K562 (cell line): ENCODE measurements around the gene ZBTB2. TPM values are rescaled to one million over a fixed set of nuclear protein-coding genes. Genes with fewer than 3 reads are reported as not detected.
A peak's percentile ranks its signal among the peaks of the same experiment; 100 is the strongest.

Source experiments
- CBFA2T2 ChIP-seq: fragments of 450-650 bp; conservative IDR thresholded peaks from 2 replicates; pipeline ENCODE4 v1.6.1; 2017; ENCODE audit warnings: mild to moderate bottlenecking
- ELF2 ChIP-seq: fragments of 250-450 bp; sonication (Bioruptor Pico); IDR thresholded peaks from 2 replicates; pipeline ENCODE4 v1.5.0; 2021; ENCODE audit warnings: mild to moderate bottlenecking
- FOXK2 ChIP-seq, 2 experiments: fragments of 450-650 bp; IDR thresholded peaks in 1 of 2; conservative IDR thresholded peaks in 1 of 2; 2 replicates each; pipeline ENCODE4 v1.6.1; 2016; ENCODE audit warnings: low read depth in 2 of 2, mild to moderate bottlenecking in 1 of 2
- HDAC3 ChIP-seq: fragments of 450-650 bp; IDR thresholded peaks from 2 replicates; pipeline ENCODE4 v1.6.1; 2018; ENCODE audit warnings: borderline replicate concordance, mild to moderate bottlenecking, moderate library complexity; ENCODE audit not compliant: partially characterized antibody
- KLF6 ChIP-seq: fragments of 250-450 bp; sonication (Bioruptor Pico); IDR thresholded peaks from 2 replicates; pipeline ENCODE4 v1.4.0; 2020; ENCODE audit warnings: mild to moderate bottlenecking, moderate library complexity, borderline replicate concordance
- NCOR1 ChIP-seq: fragments of 450-650 bp; IDR thresholded peaks from 2 replicates; pipeline ENCODE4 v1.6.1; 2016; ENCODE audit warnings: mild to moderate bottlenecking, moderate library complexity
- PML ChIP-seq: IDR thresholded peaks from 2 replicates; pipeline ENCODE4 v1.6.1; 2012; ENCODE audit warnings: low read length, inconsistent platforms
- RNF2 ChIP-seq: sonication (generic); IDR thresholded peaks from 2 replicates; pipeline ENCODE4 v1.6.1; 2016
- STAT5A ChIP-seq: IDR thresholded peaks from 2 replicates; pipeline ENCODE4 v1.6.1; 2012; ENCODE audit warnings: low read length, inconsistent platforms, borderline replicate concordance
- TEAD2 ChIP-seq: fragments of 450-650 bp; IDR thresholded peaks from 2 replicates; pipeline ENCODE4 v1.6.1; 2016; ENCODE audit warnings: missing genetic modification characterization, control low read depth, missing compliant biosample characterization
- TSC22D4 ChIP-seq: fragments of 450-650 bp; IDR thresholded peaks from 2 replicates; pipeline ENCODE4 v1.6.1; 2016; ENCODE audit warnings: missing genetic modification characterization, missing biosample characterization, control low read depth
- YY1 ChIP-seq, 3 experiments: IDR thresholded peaks; 2 replicates each; pipeline ENCODE4 v1.6.1; 2011; ENCODE audit warnings: low read length in 2 of 3, mild to moderate bottlenecking in 2 of 3, moderate library complexity in 2 of 3, borderline replicate concordance in 1 of 3, control low read depth in 1 of 3, low read depth in 1 of 3; ENCODE audit not compliant: insufficient read depth in 3 of 3, insufficient replicate concordance in 2 of 3, control insufficient read depth in 1 of 3, insufficient read length in 1 of 3; ENCODE audit errors: extremely low read depth in 1 of 3
- ZNF217 ChIP-seq: sonication (generic); formaldehyde crosslinking; IDR thresholded peaks from 2 replicates; pipeline ENCODE4 v1.8.0; 2022; ENCODE audit warnings: mild to moderate bottlenecking, missing genetic modification reagents
- ZNF354B ChIP-seq: fragments of 250-450 bp; sonication (Bioruptor Pico); IDR thresholded peaks from 2 replicates; pipeline ENCODE4 v1.4.0; 2020
- polyA plus RNA-seq, 8 experiments: library from polyadenylated mRNA; depleted of rRNA in 4 of 8; stranded (reverse) in 5 of 8; unstranded in 3 of 8; fragments of >200 nt; fragmentation: Nextera tagmentation in 2 of 8; fragmentation: Illumina TruSeq in 1 of 8; extraction: Ambion mirVana in 2 of 8; extraction: Trizol in 1 of 8; gene quantifications; 2 replicates each; pipeline versions ENCODE4 v1.2.1 to v1.2.3, GENCODE V29; 2011 to 2014; ENCODE audit warnings: inconsistent platforms in 1 of 8, missing spikeins in 1 of 8
- total RNA-seq, 7 experiments: library from RNA; depleted of rRNA in 6 of 7; stranded (reverse); fragments of >200 nt in 6 of 7; fragmentation: Illumina TruSeq in 2 of 7; extraction: Trizol in 2 of 7; gene quantifications; 2 replicates each; pipeline versions ENCODE4 v1.2.1 to v1.2.3, GENCODE V29; 2011 to 2021; ENCODE audit warnings: low replicate concordance in 1 of 7
- TF ChIP-seq, protein P1 (sequence below): fragments of 200-800 bp; sonication (Bioruptor generic); IDR thresholded peaks from 2 replicates; pipeline ENCODE4 v1.6.1; 2017; ENCODE audit warnings: missing genetic modification characterization, missing compliant biosample characterization
- TF ChIP-seq, protein P2 (sequence below): sonication (generic); formaldehyde crosslinking; IDR thresholded peaks from 2 replicates; pipeline ENCODE4 v1.8.1; 2023; ENCODE audit warnings: mild to moderate bottlenecking, missing genetic modification reagents
- TF ChIP-seq, protein P3 (sequence below): fragments of 450-650 bp; formaldehyde crosslinking; IDR thresholded peaks from 2 replicates; pipeline ENCODE4 v1.4.0; 2022; ENCODE audit warnings: missing genetic modification characterization
- TF ChIP-seq, protein P4 (sequence below): fragments of 450-650 bp; formaldehyde crosslinking; conservative IDR thresholded peaks from 2 replicates; pipeline ENCODE4 v1.4.0; 2022; ENCODE audit warnings: mild to moderate bottlenecking, missing genetic modification characterization
- TF ChIP-seq, protein P5 (sequence below): fragments of 450-650 bp; formaldehyde crosslinking; IDR thresholded peaks from 2 replicates; pipeline ENCODE4 v1.4.0; 2020; ENCODE audit warnings: mild to moderate bottlenecking, moderate library complexity

ZBTB2 gene
- total and polyA plus RNA-seq, 9 of the 15 experiments (the other 6 are each of a cell fraction or from before 2014, with no cell fraction given): 5.1 to 26.2 (median 16.4) TPM

DNA sequence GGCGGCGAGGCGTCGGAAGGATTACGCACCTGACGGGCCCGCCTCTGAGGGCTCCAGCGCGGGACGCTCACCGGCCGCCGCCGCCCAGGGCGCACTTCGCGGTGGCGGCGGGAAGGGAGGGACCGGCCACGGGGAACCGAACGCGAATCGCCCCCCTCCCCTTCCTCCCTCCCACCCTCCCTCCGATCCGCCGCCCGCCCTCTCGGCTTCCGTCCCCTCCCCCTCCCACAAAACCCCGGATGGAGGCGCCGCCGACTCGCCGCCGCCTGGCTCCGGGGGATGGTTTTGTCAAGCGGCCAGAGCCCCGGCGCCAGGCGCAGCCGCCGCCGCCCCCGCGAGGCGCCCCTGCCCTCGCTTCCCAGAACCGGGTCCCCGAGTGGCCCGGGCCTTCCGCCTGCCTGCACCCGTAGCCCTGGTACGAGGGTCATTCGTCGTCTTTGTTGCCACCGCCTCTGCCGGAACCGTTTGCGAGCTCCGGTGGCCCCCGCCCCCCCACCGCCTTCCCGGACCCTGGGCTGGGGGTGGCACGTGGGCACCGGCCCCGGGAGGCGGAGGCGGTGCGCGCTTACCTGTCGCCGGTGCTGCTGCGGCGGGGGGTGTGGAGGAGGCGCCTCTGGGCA is 398 bp downstream of the ZBTB2 start (continued):
- TF ChIP-seq, protein P1, sequence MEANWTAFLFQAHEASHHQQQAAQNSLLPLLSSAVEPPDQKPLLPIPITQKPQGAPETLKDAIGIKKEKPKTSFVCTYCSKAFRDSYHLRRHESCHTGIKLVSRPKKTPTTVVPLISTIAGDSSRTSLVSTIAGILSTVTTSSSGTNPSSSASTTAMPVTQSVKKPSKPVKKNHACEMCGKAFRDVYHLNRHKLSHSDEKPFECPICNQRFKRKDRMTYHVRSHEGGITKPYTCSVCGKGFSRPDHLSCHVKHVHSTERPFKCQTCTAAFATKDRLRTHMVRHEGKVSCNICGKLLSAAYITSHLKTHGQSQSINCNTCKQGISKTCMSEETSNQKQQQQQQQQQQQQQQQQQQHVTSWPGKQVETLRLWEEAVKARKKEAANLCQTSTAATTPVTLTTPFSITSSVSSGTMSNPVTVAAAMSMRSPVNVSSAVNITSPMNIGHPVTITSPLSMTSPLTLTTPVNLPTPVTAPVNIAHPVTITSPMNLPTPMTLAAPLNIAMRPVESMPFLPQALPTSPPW (CRISPR knock-in tag): no peak; the same call in 1 of the 2 replicates
- TF ChIP-seq YY1 (IDR thresholded peaks at IDR 0.05; ENCODE audit: borderline replicate concordance in 1 of 3, control insufficient read depth in 1 of 3, extremely low read depth in 1 of 3, insufficient read depth in 3 of 3, insufficient read length in 1 of 3, insufficient replicate concordance in 2 of 3, low read depth in 1 of 3, low read length in 2 of 3) (peak in 1 of 3 experiments; percentile 30), ZNF217 (no peak), CBFA2T2 (no peak), TSC22D4 (tag) (no peak), TEAD2 (tag) (no peak), ZNF354B (no peak), HDAC3 (no peak), RNF2 (0 out of 2 replicates have a peak, but pooled peaks have one; percentile 2), KLF6 (CRISPR knock-in tag) (no peak), STAT5A (peak; percentile 9; the same call in 1 of the 2 replicates), NCOR1 (no peak), ELF2 (CRISPR knock-in tag) (no peak), PML (no peak), FOXK2 (conservative IDR thresholded peaks at IDR 0.05 in 1 of 2, IDR thresholded peaks at IDR 0.05 in 1 of 2; ENCODE audit: low read depth in 2 of 2) (no peak)
- TF ChIP-seq, protein P2, sequence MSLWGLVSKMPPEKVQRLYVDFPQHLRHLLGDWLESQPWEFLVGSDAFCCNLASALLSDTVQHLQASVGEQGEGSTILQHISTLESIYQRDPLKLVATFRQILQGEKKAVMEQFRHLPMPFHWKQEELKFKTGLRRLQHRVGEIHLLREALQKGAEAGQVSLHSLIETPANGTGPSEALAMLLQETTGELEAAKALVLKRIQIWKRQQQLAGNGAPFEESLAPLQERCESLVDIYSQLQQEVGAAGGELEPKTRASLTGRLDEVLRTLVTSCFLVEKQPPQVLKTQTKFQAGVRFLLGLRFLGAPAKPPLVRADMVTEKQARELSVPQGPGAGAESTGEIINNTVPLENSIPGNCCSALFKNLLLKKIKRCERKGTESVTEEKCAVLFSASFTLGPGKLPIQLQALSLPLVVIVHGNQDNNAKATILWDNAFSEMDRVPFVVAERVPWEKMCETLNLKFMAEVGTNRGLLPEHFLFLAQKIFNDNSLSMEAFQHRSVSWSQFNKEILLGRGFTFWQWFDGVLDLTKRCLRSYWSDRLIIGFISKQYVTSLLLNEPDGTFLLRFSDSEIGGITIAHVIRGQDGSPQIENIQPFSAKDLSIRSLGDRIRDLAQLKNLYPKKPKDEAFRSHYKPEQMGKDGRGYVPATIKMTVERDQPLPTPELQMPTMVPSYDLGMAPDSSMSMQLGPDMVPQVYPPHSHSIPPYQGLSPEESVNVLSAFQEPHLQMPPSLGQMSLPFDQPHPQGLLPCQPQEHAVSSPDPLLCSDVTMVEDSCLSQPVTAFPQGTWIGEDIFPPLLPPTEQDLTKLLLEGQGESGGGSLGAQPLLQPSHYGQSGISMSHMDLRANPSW (CRISPR knock-in tag): no peak
- TF ChIP-seq, protein P3, sequence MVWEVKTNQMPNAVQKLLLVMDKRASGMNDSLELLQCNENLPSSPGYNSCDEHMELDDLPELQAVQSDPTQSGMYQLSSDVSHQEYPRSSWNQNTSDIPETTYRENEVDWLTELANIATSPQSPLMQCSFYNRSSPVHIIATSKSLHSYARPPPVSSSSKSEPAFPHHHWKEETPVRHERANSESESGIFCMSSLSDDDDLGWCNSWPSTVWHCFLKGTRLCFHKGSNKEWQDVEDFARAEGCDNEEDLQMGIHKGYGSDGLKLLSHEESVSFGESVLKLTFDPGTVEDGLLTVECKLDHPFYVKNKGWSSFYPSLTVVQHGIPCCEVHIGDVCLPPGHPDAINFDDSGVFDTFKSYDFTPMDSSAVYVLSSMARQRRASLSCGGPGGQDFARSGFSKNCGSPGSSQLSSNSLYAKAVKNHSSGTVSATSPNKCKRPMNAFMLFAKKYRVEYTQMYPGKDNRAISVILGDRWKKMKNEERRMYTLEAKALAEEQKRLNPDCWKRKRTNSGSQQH: no peak
- TF ChIP-seq, protein P4, sequence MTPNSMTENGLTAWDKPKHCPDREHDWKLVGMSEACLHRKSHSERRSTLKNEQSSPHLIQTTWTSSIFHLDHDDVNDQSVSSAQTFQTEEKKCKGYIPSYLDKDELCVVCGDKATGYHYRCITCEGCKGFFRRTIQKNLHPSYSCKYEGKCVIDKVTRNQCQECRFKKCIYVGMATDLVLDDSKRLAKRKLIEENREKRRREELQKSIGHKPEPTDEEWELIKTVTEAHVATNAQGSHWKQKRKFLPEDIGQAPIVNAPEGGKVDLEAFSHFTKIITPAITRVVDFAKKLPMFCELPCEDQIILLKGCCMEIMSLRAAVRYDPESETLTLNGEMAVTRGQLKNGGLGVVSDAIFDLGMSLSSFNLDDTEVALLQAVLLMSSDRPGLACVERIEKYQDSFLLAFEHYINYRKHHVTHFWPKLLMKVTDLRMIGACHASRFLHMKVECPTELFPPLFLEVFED (CRISPR knock-in tag): no peak
- TF ChIP-seq, protein P5, sequence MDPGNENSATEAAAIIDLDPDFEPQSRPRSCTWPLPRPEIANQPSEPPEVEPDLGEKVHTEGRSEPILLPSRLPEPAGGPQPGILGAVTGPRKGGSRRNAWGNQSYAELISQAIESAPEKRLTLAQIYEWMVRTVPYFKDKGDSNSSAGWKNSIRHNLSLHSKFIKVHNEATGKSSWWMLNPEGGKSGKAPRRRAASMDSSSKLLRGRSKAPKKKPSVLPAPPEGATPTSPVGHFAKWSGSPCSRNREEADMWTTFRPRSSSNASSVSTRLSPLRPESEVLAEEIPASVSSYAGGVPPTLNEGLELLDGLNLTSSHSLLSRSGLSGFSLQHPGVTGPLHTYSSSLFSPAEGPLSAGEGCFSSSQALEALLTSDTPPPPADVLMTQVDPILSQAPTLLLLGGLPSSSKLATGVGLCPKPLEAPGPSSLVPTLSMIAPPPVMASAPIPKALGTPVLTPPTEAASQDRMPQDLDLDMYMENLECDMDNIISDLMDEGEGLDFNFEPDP (CRISPR knock-in tag): no peak
